ENCODE data around the gene FOXA2. TPM values are rescaled to one million over a fixed set of nuclear protein-coding genes. Genes with fewer than 3 reads are reported as not detected.

Gene FOXA2
- polyA plus RNA-seq, 3 donors: not detected

DNA sequence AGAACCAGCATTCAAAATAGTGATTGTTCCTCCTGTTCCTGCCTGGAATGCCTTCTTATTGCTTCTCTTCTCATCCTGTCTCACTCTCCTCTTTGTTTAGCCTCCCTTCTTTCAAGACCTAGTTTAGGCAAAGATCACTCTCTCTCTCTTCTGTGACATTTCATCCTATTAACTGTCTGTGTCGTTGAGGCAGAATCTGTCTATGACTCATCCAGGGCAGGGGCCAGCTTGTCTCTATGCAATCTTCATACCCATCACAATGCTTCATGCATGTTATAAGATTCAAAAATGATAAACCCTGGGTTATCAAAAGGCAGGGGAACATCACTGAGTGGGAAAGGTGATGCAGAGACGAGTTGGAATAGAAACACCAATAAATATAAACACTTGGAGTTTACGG lies 32.2 kb upstream of the FOXA2 start:
- no peak overlapping the region for H3K27ac Mint-ChIP-seq
- Histone ChIP-seq H3K9me3 (replicated peaks in 1 of 2; ENCODE audit: control insufficient read depth in 1 of 2, insufficient read depth in 1 of 2, low read length in 2 of 2) (no peaks in the 10 kb centered on the region), H4K20me1 (ENCODE audit: insufficient read depth, low read length) (no peaks in the 10 kb centered on the region), H3K9ac (ENCODE audit: insufficient read depth, low read length, poor library complexity, severe bottlenecking) (no peak overlapping the region), H3K4me1 (ENCODE audit: control insufficient read depth in 1 of 2, insufficient read depth in 2 of 2, low read length in 2 of 2) (no peaks in the 10 kb centered on the region), H3K79me2 (ENCODE audit: insufficient read depth, low read length) (no peaks in the 10 kb centered on the region), H3K27me3 (ENCODE audit: control insufficient read depth in 2 of 2, insufficient read depth in 2 of 2, low read length in 2 of 2) (peaks cover 0 to 7% of the 10 kb centered on the region in 2 donors), H3K27ac (ENCODE audit: low read depth in 1 of 2, low read length in 2 of 2) (no peak overlapping the region), H3K36me3 (replicated peaks in 1 of 2; ENCODE audit: control insufficient read depth in 1 of 2, insufficient read depth in 2 of 2, low read length in 2 of 2) (no peaks in the 10 kb centered on the region), H2AFZ (ENCODE audit: insufficient read depth, low read depth, low read length, poor library complexity, severe bottlenecking) (no peak overlapping the region), H3K4me3 (replicated peaks in 1 of 3; ENCODE audit: low read depth in 2 of 3, low read length in 3 of 3) (no peak overlapping the region), H3K4me2 (replicated peaks; ENCODE audit: extremely low read depth, low read length, poor library complexity, severe bottlenecking) (no peak overlapping the region)
- DNase-seq: no peak
- no peaks in the 10 kb centered on the region for H3K36me3 Mint-ChIP-seq
- H3K4me3 Mint-ChIP-seq: no peak overlapping the region
- intact Hi-C loops (cut with micrococcal nuclease): no loop called here
- peaks cover 3 to 12% (median 10%) of the 10 kb centered on the region in 3 donors for H3K27me3 Mint-ChIP-seq (ENCODE audit: low read depth in 3 of 3)
- TF ChIP-seq, protein P1, sequence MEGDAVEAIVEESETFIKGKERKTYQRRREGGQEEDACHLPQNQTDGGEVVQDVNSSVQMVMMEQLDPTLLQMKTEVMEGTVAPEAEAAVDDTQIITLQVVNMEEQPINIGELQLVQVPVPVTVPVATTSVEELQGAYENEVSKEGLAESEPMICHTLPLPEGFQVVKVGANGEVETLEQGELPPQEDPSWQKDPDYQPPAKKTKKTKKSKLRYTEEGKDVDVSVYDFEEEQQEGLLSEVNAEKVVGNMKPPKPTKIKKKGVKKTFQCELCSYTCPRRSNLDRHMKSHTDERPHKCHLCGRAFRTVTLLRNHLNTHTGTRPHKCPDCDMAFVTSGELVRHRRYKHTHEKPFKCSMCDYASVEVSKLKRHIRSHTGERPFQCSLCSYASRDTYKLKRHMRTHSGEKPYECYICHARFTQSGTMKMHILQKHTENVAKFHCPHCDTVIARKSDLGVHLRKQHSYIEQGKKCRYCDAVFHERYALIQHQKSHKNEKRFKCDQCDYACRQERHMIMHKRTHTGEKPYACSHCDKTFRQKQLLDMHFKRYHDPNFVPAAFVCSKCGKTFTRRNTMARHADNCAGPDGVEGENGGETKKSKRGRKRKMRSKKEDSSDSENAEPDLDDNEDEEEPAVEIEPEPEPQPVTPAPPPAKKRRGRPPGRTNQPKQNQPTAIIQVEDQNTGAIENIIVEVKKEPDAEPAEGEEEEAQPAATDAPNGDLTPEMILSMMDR (IDR thresholded peaks at IDR 0.05): no peak
- no peaks in the 10 kb centered on the region for H3K4me1 Mint-ChIP-seq
- no peaks in the 10 kb centered on the region for H3K9me3 Mint-ChIP-seq
- WGBS (ENCODE audit: insufficient coverage): 100% methylated on average over 1 of the region's 3 CpGs

DNA sequence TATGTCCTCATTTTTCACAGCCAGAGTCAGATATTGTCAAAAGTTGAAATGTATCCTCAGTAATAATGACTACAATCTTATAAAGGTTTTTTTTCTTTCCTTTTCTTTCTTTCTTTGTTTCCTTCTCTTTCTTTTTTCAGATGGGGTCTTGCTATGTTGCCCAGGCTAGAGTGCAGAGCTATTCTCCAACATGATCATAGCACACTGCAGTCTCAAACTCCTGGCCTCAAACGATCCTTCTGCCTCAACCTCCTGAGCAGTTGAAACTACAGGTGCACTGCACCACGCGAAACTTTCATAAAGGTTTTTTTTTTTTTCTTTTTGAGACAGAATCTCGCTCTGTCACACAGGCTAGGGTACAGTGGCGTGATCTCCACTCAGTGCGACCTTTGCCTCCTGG lies 31.1 kb upstream of the FOXA2 start:
- H3K36me3 Mint-ChIP-seq: no peaks in the 10 kb centered on the region
- H3K4me2 ChIP-seq (replicated peaks; ENCODE audit: extremely low read depth, low read length, poor library complexity, severe bottlenecking): no peak overlapping the region
- no peaks in the 10 kb centered on the region for H3K9me3 ChIP-seq (replicated peaks in 1 of 2; ENCODE audit: control insufficient read depth in 1 of 2, insufficient read depth in 1 of 2, low read length in 2 of 2)
- no peaks in the 10 kb centered on the region for H3K4me1 Mint-ChIP-seq
- no peak overlapping the region for H3K9ac ChIP-seq (ENCODE audit: insufficient read depth, low read length, poor library complexity, severe bottlenecking)
- no peak overlapping the region for H3K4me3 Mint-ChIP-seq
- no peaks in the 10 kb centered on the region for H3K79me2 ChIP-seq (ENCODE audit: insufficient read depth, low read length)
- H3K27me3 ChIP-seq (ENCODE audit: control insufficient read depth in 2 of 2, insufficient read depth in 2 of 2, low read length in 2 of 2): peaks cover 0 to 7% of the 10 kb centered on the region in 2 donors
- H2AFZ ChIP-seq (ENCODE audit: insufficient read depth, low read depth, low read length, poor library complexity, severe bottlenecking): no peak overlapping the region
- no peaks in the 10 kb centered on the region for H3K36me3 ChIP-seq (replicated peaks in 1 of 2; ENCODE audit: control insufficient read depth in 1 of 2, insufficient read depth in 2 of 2, low read length in 2 of 2)
- no peaks in the 10 kb centered on the region for H3K4me1 ChIP-seq (ENCODE audit: control insufficient read depth in 1 of 2, insufficient read depth in 2 of 2, low read length in 2 of 2)
- TF ChIP-seq, protein P1 (IDR thresholded peaks at IDR 0.05): no peak
- no peak for DNase-seq
- intact Hi-C loops (cut with micrococcal nuclease): no loop called here
- H4K20me1 ChIP-seq (ENCODE audit: insufficient read depth, low read length): no peaks in the 10 kb centered on the region
- H3K27ac Mint-ChIP-seq: no peak overlapping the region
- H3K4me3 ChIP-seq (replicated peaks in 1 of 3; ENCODE audit: low read depth in 2 of 3, low read length in 3 of 3): no peak overlapping the region
- H3K27ac ChIP-seq (ENCODE audit: low read depth in 1 of 2, low read length in 2 of 2): no peak overlapping the region
- peaks cover 3 to 12% (median 10%) of the 10 kb centered on the region in 3 donors for H3K27me3 Mint-ChIP-seq (ENCODE audit: low read depth in 3 of 3)
- WGBS (ENCODE audit: insufficient coverage): 96% methylated on average over 4 of the region's 6 CpGs
- H3K9me3 Mint-ChIP-seq: no peaks in the 10 kb centered on the region

All from CD14-positive monocyte (primary cell).